Glutamatergic neuron (in vitro differentiated cells): Measurements from ENCODE around the gene CYB5RL. TPM values are rescaled to one million over a fixed set of nuclear protein-coding genes. Genes with fewer than 3 reads are reported as not detected.
A peak's percentile ranks its signal among the peaks of the same experiment; 100 is the strongest.

ENCODE experiments used
- DNase-seq: peaks from one replicate; pipeline ENCODE4 v3.0.0; 2022
- H3K27ac Mint-ChIP-seq: one replicate; pipeline ENCODE4 v1.8.0; 2020; ENCODE audit warnings: mild to moderate bottlenecking, mixed read lengths, inconsistent platforms; ENCODE audit not compliant: unreplicated experiment
- H3K27me3 Mint-ChIP-seq: one replicate; pipeline ENCODE4 v1.8.0; 2020; ENCODE audit warnings: mild to moderate bottlenecking, moderate library complexity, mixed read lengths, inconsistent platforms; ENCODE audit not compliant: unreplicated experiment
- H3K36me3 Mint-ChIP-seq: one replicate; pipeline ENCODE4 v1.8.0; 2020; ENCODE audit warnings: mild to moderate bottlenecking, mixed read lengths, inconsistent platforms; ENCODE audit not compliant: unreplicated experiment
- H3K4me1 Mint-ChIP-seq: one replicate; pipeline ENCODE4 v1.8.0; 2020; ENCODE audit warnings: mild to moderate bottlenecking, low read depth, mixed read lengths, inconsistent platforms; ENCODE audit not compliant: unreplicated experiment
- H3K4me3 Mint-ChIP-seq: one replicate; pipeline ENCODE4 v1.8.0; 2020; ENCODE audit warnings: mild to moderate bottlenecking, mixed read lengths, inconsistent platforms; ENCODE audit not compliant: unreplicated experiment
- H3K9me3 Mint-ChIP-seq: one replicate; pipeline ENCODE4 v1.8.0; 2020; ENCODE audit warnings: mild to moderate bottlenecking, moderate library complexity, mixed read lengths, inconsistent platforms; ENCODE audit not compliant: unreplicated experiment
- total RNA-seq: library from RNA; stranded (reverse); fragmentation: NEBNext Ultra II Directional; extraction: Animal tissue kit (Norgen Biotek cat#: 25700); gene quantifications from one replicate; pipeline ENCODE4 v1.2.1, GENCODE V29; 2021; ENCODE audit not compliant: unreplicated experiment
- TF ChIP-seq, protein P1 (sequence below): fragments of 200-600 bp; sonication (generic); IDR thresholded peaks from one replicate; pipeline ENCODE4 v1.5.0; 2021; ENCODE audit not compliant: partially characterized antibody, unreplicated experiment

CYB5RL gene
- total RNA-seq, 1 donor from 2014 or later: 6.8 TPM

DNA sequence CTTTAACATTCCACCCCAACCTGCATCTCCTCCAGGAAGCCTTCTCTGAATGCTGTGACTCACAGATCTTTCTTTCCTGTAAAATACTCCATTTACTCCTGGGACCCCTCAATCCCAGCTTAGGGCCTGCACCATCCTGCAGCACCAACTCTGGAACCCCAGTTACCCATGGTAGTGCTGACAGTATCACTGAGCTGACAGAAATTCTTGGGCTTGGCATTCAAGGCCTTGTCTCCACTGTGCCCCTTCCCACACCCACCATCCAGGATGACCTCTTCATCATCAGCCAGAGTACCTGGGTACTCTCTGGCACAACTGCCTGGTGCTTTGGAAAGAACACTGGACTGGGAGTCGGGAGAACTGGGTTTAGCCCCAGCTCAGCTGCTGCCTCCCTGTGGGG lies 8.3 kb downstream of the CYB5RL start:
- no peaks in the 10 kb centered on the region for H3K36me3 Mint-ChIP-seq
- no peaks in the 10 kb centered on the region for H3K4me1 Mint-ChIP-seq
- H3K27me3 Mint-ChIP-seq: peaks cover 4% of the 10 kb centered on the region
- H3K27ac Mint-ChIP-seq: no peak overlapping the region
- TF ChIP-seq, protein P1, sequence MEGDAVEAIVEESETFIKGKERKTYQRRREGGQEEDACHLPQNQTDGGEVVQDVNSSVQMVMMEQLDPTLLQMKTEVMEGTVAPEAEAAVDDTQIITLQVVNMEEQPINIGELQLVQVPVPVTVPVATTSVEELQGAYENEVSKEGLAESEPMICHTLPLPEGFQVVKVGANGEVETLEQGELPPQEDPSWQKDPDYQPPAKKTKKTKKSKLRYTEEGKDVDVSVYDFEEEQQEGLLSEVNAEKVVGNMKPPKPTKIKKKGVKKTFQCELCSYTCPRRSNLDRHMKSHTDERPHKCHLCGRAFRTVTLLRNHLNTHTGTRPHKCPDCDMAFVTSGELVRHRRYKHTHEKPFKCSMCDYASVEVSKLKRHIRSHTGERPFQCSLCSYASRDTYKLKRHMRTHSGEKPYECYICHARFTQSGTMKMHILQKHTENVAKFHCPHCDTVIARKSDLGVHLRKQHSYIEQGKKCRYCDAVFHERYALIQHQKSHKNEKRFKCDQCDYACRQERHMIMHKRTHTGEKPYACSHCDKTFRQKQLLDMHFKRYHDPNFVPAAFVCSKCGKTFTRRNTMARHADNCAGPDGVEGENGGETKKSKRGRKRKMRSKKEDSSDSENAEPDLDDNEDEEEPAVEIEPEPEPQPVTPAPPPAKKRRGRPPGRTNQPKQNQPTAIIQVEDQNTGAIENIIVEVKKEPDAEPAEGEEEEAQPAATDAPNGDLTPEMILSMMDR: no peak
- no peak overlapping the region for H3K4me3 Mint-ChIP-seq
- no peaks in the 10 kb centered on the region for H3K9me3 Mint-ChIP-seq
- no peak for DNase-seq

DNA sequence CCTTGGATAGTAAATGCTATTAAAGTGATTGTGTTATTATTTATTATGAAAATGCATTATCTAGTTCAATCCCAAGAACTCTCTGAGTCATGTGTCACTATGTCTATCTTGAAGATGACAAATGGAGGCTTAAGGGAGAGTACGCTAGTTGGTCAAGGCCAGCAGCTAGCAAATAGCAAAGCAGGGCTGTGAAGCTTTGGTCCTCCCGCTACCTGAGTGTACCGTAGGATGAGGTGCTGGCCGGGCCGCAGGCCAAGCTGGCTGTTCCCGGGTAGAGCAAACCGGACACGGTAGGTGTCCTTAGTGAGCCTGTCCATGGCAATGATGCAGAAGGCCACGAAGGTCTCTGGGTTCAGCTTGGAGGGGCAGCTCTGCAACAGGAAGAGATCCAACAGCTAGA lies 9.3 kb downstream of the CYB5RL start:
- TF ChIP-seq, protein P1: no peak
- Mint-ChIP-seq H3K4me1 (peaks cover 2% of the 10 kb centered on the region), H3K9me3 (no peaks in the 10 kb centered on the region), H3K27me3 (peaks cover 6% of the 10 kb centered on the region), H3K36me3 (peaks cover 5% of the 10 kb centered on the region), H3K27ac (no peak overlapping the region), H3K4me3 (no peak overlapping the region)
- DNase-seq: no peak

DNA sequence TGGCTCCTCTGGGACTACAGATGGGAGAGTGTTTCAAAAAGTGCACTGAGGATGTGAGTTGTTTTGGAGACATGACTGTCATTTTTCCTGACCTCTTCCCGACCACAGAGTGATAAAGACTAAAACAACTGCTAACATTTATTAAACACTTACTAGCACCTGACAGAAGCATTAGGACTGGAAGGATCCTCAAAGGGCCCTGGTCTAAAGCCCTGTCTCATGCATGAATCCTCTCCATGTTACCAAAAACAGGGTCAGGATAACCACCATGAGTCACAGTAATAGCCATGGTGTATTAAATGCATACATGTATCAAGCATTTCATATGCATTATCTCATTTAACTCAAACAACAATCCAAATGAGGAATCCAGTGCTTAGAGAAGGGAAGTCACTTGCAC lies 11.5 kb downstream of the CYB5RL start:
- Mint-ChIP-seq H3K4me3 (no peak overlapping the region), H3K36me3 (peaks cover 10% of the 10 kb centered on the region), H3K9me3 (no peaks in the 10 kb centered on the region), H3K27me3 (peaks cover 12% of the 10 kb centered on the region), H3K4me1 (peaks cover 2% of the 10 kb centered on the region), H3K27ac (no peak overlapping the region)
- no peak for DNase-seq
- TF ChIP-seq, protein P1: no peak

DNA sequence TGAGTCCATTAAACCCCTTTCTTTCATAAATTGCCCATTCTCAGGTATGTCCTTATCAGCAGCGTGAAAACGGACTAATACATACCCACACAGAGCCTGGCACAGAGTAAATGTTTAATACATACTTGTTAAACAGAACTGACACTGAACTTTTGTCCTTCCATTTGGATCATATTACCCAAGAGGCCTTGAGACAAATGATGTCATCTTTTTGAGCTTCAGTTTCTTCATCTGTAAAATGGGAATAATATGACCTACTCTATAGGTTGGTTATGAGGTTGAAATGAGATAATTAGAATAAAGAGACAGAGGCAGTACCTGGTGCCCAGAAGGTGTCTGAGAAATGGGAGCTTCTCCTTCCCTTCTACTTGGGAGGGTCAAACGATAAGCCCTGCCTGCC lies 13.8 kb downstream of the CYB5RL start:
- H3K36me3 Mint-ChIP-seq: peaks cover 10% of the 10 kb centered on the region
- peaks cover 12% of the 10 kb centered on the region for H3K27me3 Mint-ChIP-seq
- peaks cover 1% of the 10 kb centered on the region for H3K9me3 Mint-ChIP-seq
- no peak overlapping the region for H3K27ac Mint-ChIP-seq
- no peak overlapping the region for H3K4me3 Mint-ChIP-seq
- DNase-seq: no peak
- H3K4me1 Mint-ChIP-seq: peaks cover 5% of the 10 kb centered on the region
- TF ChIP-seq, protein P1: no peak

DNA sequence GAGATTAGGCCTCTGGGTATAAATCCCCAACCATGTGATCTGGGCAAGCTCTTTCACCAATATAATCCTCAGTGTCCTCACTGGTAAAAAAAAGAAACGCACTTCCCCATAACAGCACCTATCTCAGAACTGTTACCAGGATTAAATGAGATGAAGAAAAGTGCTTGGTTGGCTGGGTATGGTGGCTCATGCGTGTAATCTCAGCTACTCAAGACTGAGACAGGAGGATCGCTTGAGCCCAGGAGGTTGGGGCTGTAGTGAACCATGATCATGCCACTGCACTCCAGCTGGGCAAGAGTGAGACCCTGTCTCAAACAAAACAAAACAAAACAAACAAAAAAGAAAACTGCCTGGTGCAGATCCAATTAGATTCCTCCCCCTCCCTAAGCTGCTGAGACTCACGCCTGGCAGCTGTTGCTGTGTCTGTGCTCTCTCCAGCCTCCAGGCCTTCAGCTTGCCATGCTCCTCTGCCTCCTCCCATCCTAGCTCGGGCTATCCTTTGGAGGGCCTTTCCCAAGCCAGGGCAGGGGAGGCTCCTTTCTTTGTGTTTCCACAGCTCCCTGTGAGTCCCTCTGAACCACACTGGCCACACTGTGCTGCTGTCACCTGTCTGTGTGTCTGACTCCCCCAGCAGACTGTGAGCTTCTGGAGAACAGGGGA lies 19.0 kb downstream of the CYB5RL start:
- DNase-seq: peak; percentile 51
- Mint-ChIP-seq H3K36me3 (peaks cover 7% of the 10 kb centered on the region), H3K4me1 (peaks cover 9% of the 10 kb centered on the region), H3K4me3 (peak overlapping the region; percentile 67), H3K9me3 (peaks cover 5% of the 10 kb centered on the region), H3K27me3 (peaks cover 7% of the 10 kb centered on the region), H3K27ac (peak overlapping the region; percentile 98)
- TF ChIP-seq, protein P1: no peak
